SK-N-SH (cell line): ENCODE measurements around the gene NCDN.

ENCODE experiments used
- FOXJ3 ChIP-seq: sonication (generic); formaldehyde crosslinking; IDR thresholded peaks from 2 replicates; pipeline ENCODE4 v1.5.1; 2020; ENCODE audit warnings: mild to moderate bottlenecking, missing genetic modification reagents
- GABPA ChIP-seq: IDR thresholded peaks from 2 replicates; pipeline ENCODE4 v1.4.0; 2012; ENCODE audit warnings: low read depth, mild to moderate bottlenecking
- MEF2A ChIP-seq: IDR thresholded peaks from 2 replicates; pipeline ENCODE4 v1.4.0; 2012; ENCODE audit warnings: low read depth, borderline replicate concordance
- SMC3 ChIP-seq: IDR thresholded peaks from 2 replicates; pipeline ENCODE4 v1.6.1; 2012; ENCODE audit warnings: low read depth, low read length, improper control_type of control experiment
- TAF1 ChIP-seq: IDR thresholded peaks from 2 replicates; pipeline ENCODE4 v1.6.1; 2012; ENCODE audit warnings: low read depth, mild to moderate bottlenecking, low read length, moderate library complexity, borderline replicate concordance
- YY1 ChIP-seq: IDR thresholded peaks from 2 replicates; pipeline ENCODE4 v1.4.0; 2012; ENCODE audit warnings: low read depth, mild to moderate bottlenecking
- TF ChIP-seq, protein P1 (sequence below): fragments of 200-600 bp; sonication (generic); IDR thresholded peaks from 2 replicates; pipeline ENCODE4 v1.6.1; 2017; ENCODE audit warnings: antibody characterized with exemption, mild to moderate bottlenecking, moderate library complexity
- TF ChIP-seq, protein P2 (sequence below): IDR thresholded peaks from 2 replicates; pipeline ENCODE4 v1.6.1; 2012; ENCODE audit warnings: mild to moderate bottlenecking, low read depth, low read length, moderate library complexity

DNA sequence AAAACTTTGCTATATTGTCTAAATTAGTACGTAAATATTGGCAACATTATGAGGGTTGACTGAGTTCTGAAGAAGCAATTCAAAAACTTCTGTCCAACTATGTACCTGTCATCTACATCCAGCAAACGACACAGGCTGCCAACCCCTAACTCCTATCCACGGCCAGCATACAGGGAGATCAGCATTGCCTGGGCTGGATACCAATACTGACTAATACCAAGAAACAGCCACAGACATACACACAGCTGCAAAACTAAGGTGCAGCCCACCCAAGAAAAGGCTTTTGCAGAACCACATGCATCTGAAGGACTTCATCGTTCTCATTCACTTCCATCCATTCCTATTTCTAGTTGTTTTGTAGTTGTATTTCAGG lies 2.4 kb upstream of the NCDN start:
- TF ChIP-seq, protein P1, sequence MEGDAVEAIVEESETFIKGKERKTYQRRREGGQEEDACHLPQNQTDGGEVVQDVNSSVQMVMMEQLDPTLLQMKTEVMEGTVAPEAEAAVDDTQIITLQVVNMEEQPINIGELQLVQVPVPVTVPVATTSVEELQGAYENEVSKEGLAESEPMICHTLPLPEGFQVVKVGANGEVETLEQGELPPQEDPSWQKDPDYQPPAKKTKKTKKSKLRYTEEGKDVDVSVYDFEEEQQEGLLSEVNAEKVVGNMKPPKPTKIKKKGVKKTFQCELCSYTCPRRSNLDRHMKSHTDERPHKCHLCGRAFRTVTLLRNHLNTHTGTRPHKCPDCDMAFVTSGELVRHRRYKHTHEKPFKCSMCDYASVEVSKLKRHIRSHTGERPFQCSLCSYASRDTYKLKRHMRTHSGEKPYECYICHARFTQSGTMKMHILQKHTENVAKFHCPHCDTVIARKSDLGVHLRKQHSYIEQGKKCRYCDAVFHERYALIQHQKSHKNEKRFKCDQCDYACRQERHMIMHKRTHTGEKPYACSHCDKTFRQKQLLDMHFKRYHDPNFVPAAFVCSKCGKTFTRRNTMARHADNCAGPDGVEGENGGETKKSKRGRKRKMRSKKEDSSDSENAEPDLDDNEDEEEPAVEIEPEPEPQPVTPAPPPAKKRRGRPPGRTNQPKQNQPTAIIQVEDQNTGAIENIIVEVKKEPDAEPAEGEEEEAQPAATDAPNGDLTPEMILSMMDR, result no peak
- TF ChIP-seq YY1, result no peak
- no peak for TF ChIP-seq TAF1
- no peak for TF ChIP-seq MEF2A
- TF ChIP-seq FOXJ3 (CRISPR knock-in tag), result no peak
- TF ChIP-seq, protein P2, sequence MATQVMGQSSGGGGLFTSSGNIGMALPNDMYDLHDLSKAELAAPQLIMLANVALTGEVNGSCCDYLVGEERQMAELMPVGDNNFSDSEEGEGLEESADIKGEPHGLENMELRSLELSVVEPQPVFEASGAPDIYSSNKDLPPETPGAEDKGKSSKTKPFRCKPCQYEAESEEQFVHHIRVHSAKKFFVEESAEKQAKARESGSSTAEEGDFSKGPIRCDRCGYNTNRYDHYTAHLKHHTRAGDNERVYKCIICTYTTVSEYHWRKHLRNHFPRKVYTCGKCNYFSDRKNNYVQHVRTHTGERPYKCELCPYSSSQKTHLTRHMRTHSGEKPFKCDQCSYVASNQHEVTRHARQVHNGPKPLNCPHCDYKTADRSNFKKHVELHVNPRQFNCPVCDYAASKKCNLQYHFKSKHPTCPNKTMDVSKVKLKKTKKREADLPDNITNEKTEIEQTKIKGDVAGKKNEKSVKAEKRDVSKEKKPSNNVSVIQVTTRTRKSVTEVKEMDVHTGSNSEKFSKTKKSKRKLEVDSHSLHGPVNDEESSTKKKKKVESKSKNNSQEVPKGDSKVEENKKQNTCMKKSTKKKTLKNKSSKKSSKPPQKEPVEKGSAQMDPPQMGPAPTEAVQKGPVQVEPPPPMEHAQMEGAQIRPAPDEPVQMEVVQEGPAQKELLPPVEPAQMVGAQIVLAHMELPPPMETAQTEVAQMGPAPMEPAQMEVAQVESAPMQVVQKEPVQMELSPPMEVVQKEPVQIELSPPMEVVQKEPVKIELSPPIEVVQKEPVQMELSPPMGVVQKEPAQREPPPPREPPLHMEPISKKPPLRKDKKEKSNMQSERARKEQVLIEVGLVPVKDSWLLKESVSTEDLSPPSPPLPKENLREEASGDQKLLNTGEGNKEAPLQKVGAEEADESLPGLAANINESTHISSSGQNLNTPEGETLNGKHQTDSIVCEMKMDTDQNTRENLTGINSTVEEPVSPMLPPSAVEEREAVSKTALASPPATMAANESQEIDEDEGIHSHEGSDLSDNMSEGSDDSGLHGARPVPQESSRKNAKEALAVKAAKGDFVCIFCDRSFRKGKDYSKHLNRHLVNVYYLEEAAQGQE, result no peak
- no peak for TF ChIP-seq SMC3
- no peak for TF ChIP-seq GABPA
